Measurements from ENCODE around the gene MN1.

GRCh38 chr22:27850000-27850521 lies 48.5 kb upstream of the MN1 start:
- no peak for TF ChIP-seq CTCF (conservative IDR thresholded peaks at IDR 0.05 in 1 of 2, IDR thresholded peaks at IDR 0.05 in 1 of 2; ENCODE audit: low read depth in 1 of 2, low read length in 2 of 2)
- no peak for TF ChIP-seq EZH2 (IDR thresholded peaks at IDR 0.05; ENCODE audit: low read length, missing control alignments)
